Measurements from ENCODE around the gene ZNF775.

Gene ZNF775

DNA sequence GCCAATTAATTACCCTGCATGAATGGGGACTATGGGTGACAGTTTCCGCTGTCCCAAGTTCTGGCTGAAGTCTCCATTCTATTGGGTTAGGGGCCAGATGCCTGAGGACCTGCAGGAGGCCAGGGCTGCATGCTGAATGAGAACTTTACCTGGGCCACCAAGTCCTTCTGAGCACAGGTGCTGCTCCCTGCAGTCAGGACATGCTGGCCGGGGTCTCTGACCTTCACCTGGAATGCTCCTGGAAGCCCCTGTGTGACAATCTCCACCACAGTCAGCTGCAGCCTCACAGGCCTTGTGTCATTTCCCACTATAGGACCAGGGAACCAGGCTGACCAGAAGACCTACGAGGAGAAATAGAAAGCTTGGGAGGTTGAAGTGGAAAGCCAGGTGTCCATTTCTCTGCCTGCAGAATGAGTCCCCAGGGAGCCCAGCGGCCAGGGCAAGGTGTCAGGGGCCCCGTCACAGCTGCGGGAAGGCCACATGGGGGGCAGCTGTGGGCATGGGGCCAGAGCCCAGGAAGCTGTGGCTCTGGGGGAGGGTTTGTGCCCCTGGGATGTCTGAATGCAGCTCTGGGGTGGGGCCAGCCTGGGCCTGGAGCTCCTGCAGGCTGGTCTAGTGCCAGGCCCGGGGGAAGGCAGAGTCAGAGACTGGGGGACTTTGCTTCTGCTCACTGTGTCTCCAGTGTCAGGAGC lies 65.7 kb downstream of the ZNF775 start:
- DNase-seq = no peak

DNA sequence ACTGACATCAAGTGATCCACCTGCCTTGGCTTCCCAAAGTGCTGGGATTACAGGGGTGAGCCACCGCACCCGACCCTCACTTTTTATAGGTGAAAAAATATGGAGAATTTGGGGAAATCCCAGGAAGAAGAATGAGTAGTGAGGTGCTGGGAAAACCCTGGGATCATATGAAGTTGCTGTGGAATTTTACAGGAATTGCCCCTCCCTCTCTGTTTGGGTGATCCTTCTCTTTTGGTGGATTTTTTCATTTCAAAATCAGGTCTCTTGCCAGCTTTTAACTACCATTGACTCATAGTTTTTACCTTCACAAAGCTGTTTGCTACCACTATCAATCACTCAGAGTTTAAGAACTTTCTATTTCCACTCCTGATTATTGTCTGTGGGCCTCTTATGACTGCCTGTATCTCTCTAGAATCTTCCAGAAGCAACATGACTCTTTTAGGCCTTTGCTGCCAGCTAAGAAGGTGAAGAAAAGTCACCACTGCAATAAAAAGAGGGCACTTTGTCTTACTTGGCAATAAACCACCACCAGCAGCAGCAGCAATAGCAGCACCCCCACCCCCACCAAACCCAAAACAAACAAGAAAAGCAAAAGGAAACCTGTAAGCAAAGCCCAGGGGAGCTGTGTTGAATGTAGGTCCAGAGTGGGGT lies 67.3 kb downstream of the ZNF775 start:
- no peak for DNase-seq

Data from retina (tissue), 1 donor.